GM20000 (cell line): Measurements from ENCODE around the gene ERRFI1.
"Not testable (repeated sequence)": the region's sequence is repeated elsewhere in the genome, so short reads cannot be mapped to it uniquely, and the experiment has no call there.

Experiments
- DNase-seq: peaks from one replicate; pipeline ENCODE4 v3.0.0; 2012; ENCODE audit warnings: low spot score
- TF ChIP-seq, protein P1 (sequence below): IDR thresholded peaks from 2 replicates; pipeline ENCODE4 v1.5.1; 2012; ENCODE audit warnings: mild to moderate bottlenecking, control low read depth; ENCODE audit errors: extremely low read depth, missing control alignments

Gene ERRFI1

DNA sequence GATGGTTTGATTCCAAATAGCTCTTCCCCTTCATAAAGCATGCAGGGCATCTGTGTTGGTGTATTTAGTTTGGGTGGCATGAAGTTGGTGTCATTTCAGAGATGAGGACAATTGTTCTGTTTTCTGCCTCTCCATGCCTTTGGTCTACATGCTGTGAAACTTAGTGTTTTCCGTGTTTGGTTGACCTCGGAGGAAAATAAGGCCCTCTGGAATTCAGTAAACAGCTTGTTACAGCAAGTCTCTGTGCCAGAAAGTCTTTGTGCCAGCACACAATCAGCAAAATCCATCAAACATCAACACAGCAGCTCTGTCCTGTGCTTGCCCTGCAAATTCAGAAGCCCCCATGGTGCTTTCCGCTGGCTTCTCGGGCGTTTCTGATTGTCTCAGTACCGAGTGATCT is 55.1 kb downstream of the ERRFI1 start:
- no peak for DNase-seq
- TF ChIP-seq, protein P1, sequence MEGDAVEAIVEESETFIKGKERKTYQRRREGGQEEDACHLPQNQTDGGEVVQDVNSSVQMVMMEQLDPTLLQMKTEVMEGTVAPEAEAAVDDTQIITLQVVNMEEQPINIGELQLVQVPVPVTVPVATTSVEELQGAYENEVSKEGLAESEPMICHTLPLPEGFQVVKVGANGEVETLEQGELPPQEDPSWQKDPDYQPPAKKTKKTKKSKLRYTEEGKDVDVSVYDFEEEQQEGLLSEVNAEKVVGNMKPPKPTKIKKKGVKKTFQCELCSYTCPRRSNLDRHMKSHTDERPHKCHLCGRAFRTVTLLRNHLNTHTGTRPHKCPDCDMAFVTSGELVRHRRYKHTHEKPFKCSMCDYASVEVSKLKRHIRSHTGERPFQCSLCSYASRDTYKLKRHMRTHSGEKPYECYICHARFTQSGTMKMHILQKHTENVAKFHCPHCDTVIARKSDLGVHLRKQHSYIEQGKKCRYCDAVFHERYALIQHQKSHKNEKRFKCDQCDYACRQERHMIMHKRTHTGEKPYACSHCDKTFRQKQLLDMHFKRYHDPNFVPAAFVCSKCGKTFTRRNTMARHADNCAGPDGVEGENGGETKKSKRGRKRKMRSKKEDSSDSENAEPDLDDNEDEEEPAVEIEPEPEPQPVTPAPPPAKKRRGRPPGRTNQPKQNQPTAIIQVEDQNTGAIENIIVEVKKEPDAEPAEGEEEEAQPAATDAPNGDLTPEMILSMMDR = no peak

DNA sequence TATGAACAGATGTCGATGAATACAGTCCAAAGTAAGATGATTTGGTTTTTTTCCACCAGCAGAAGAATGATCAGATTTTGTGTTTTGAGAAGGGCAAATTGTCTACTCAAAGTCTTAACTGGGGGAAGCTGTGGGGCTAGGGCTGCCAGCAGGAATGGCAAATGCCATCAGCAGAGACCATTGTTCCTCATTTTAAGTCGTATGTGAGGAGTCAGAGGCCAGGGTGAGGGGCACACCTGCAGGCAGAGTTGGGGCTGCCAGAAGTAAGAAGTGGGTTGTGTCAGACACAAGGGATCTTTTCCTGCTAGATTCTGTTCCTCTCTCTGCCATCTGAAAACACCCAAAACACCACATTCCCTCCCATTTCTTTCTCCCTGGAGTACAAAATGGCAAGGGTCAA is 55.9 kb downstream of the ERRFI1 start:
- TF ChIP-seq, protein P1 = no peak
- no peak for DNase-seq

DNA sequence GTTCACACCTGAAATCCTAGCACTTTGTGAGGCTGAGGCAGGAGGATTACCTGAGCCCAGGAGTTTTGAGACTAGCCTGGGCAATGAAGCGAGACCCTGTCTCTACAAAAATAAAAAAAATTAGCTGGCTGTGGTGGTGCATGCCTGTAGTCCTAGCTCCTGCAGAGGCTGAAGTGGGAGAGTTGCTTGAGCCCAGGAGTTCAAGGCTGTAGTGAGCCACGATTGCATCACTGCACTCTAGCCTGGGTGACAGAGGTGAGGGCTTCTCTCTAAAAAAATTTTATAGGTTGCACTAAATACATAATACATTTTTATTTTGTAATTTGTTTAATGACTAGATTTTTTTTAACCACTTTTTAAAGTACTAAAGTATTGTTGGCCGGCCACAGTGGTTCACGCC is 58.5 kb downstream of the ERRFI1 start:
- no peak for DNase-seq
- TF ChIP-seq, protein P1 = no peak

DNA sequence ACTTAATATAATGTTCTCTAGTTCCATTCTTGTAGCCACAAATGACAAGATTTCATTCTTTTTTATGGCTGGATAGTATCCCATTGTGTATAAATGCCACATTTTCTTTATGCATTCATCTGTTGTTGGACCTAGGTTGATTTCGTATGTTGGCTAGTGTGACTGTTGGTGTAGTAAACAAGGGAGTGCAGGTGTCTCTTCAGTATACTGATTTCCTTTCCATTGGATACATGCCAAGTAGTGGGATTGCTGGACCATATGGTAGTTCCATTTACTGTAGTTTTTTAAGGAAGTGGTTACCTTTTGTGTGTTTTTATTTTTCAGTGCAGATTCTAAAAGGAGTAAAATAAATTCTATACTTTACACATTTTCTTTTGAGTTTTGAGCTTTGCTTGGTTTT is 58.9 kb downstream of the ERRFI1 start:
- no peak for DNase-seq
- TF ChIP-seq, protein P1 = no peak

DNA sequence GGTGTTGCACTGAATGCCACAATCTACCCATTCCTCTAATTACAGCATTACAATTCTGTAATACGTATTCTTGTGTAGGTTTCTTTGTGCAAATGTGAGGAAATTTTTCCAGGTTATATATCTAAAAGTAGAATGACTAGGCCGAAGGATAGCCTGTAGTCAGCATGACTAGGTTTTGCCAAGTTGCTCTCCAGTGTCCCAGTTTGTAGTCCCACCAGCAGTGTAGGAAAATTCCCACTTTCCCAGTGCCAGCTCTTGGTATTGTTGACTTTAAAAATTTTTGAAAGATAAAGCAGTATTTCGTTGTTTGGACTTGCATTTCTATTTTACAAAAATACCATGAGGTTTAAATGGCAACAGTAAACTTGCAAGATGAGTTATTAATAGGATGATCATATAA is 61.6 kb downstream of the ERRFI1 start:
- no peak for DNase-seq
- TF ChIP-seq, protein P1 = no peak

DNA sequence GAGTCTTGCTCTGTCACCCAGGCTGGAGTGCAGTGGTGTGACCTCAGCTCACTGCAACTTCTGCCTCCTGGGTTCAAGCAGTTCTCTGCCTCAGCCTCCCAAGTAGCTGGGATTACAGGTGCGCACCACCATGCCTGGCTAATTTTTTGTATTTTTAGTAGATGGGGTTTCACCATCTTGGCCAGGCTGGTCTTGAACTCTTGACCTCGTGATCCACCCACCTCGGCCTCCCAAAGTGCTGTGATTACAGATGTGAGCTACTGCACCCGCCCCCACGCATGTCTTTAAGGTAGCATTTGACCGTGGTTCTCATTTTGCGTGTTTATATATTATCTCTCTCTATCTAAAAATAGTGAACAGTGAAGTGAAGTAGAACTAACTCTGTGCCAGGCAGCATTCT is 62.3 kb downstream of the ERRFI1 start:
- DNase-seq = not testable (repeated sequence)

DNA sequence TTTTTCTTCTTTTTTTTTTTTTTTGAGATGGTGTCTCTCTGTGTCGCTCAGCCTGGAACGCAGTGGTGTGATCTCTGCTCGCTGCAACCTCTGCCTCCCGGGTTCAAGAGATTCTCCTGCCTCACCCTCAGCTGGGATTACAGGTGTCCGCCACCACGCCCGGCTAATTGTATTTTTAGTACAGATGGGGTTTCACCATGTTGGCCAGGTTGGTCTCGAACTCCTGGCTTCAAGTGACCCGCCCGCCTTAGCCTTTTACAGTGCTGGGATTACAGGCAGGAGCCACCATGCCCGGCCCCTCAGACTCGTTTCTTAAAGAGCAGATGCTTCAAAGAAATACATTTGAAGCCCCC is 62.8 kb downstream of the ERRFI1 start:
- DNase-seq = not testable (repeated sequence)

DNA sequence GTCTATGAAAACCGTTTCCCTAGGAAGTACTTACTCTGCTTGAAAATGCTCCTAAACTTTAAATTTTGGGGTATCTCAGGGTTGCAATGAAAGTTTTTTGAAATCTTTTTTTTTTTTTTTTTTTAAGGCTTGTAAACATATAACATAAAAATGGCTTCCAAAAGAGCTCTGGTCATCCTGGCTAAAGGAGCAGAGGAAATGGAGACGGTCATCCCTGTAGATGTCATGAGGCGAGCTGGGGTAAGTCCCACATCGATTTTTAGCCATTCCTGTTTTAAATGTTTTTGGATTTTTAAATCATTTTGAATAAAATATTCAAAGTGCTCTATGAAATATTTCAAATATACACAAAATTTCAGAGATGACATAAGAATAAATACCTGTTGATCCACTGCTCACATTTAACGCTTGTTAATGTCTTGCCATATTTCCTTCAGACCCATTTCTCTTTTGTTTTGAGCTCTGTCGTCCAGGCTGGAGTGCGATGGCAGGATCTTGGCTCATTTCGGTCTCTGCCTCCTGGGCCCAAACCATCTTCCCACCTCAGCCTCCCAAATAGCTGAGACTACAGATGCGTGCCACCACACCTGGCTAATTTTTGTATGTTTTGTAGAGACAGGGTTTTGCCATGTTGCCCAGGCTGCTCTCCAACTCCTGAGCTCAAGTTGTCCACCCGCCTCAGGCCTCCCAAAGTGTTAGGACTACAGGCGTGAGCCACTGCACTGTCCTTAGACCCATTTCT is 63.3 kb downstream of the ERRFI1 start:
- DNase-seq = no peak

More for the DNA sequence above, 63.3 kb downstream of the ERRFI1 start:
- TF ChIP-seq, protein P1 = no peak
